Measurements from ENCODE around the gene EVA1C. TPM values are rescaled to one million over a fixed set of nuclear protein-coding genes. Genes with fewer than 3 reads are reported as not detected.
"Not testable (repeated sequence)": the region's sequence is repeated elsewhere in the genome, so short reads cannot be mapped to it uniquely, and the experiment has no call there.

EVA1C gene
- total RNA-seq, 1 donor from 2014 or later, result 50.3 TPM

DNA sequence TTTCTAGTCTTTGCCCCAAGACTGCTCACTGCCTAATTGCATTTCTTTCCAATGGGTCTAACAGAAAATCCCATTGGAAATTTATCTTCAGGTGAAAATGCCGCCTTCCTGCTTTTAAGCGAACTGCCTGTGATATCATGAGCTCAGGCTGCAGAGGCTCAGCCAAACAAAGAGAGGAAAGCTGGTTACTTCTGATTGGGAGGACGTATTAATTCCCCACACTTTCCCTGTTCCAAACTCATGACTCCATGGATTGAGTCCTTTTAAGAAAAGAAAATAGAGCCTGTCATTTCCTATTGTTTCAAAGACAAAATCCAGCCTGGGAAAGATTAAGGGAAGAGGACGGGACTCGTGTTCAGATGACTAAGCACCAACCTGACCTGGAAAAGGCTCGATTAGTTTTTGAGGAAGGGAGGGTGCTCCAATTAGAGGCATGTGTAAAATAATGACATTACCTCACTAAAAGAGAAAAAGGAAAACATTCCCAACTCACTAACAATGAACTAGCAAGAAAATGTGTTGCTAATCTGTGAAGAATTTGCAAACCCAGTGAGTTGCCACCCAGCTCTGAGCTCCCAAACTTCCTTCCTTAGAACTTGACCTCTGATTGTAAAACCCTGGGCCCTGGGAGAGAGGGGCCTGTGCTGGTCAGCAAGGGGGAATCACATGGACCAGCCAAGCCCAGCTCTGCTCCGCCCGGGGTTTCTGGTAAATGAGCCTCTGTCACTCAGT, 111.6 kb downstream of the EVA1C start:
- DNase-seq (ENCODE audit: low spot score), result peak; percentile 4

- DNase-seq (ENCODE audit: low spot score), result peak; percentile 74
These were observed 112.8 kb downstream of the EVA1C start for GRCh38 chr21:32525282-32525681.

DNA sequence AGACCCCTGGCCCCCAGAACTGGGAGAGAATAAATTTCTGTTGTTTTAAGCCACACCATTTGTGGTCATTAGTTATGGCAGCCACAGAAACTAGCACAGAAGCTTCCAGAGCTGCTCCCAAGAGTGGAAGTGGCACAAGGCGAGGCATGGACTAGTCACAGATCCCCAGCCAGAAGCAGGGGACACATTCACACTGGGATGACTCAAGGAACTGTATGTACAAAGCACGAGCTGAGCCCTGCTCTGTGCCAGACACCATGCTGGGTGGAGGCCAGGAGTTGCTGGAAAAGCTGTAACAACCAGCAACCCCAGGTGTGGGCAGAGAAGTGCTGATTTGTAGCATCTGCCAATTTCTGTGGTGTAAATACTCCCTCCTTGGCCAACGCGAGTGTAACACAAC, 117.2 kb downstream of the EVA1C start:
- no peak for DNase-seq (ENCODE audit: low spot score)

GRCh38 chr21:32530809-32531208, 118.3 kb downstream of the EVA1C start:
- not testable (repeated sequence) for DNase-seq (ENCODE audit: low spot score)

DNA sequence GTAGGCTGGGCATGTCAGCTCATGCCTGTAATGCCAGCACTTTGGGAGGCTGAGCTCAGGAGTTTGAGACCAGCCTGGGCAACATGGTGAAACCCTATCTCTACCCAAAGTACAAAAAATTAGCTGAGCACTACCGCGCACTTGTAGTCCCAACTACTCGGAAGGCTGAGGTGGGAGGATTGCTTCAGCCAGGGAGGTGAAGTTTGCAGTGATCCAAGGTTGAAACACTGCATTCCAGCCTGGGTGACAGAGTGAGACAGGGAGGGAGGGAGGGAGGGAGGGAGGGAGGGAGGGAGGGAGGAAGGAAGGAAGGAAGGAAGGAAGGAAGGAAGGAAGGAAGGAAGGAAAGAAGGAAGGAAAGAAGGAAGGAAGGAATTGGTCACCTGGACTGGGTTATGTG, 119.1 kb downstream of the EVA1C start:
- DNase-seq (ENCODE audit: low spot score), result peak; percentile 30

DNA sequence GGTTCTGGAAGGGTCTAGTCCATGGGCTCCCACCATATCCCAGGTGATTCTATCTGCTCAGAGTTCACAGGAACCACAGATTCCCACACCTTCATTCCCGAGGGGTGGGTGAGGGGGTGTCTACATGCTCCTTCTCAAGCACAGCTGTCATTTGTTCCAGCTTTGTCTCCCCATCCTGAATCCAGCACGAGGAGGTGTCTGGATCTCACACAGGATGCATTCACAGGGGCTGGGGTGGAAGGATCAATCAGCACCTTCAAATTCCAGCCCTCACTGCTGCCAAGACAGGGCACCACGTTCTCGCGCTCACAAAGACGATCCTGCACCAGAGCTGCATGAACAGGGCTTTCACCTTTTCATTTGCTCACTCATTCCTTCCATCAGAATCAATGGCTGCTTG, 120.1 kb downstream of the EVA1C start:
- no peak for DNase-seq (ENCODE audit: low spot score)

DNA sequence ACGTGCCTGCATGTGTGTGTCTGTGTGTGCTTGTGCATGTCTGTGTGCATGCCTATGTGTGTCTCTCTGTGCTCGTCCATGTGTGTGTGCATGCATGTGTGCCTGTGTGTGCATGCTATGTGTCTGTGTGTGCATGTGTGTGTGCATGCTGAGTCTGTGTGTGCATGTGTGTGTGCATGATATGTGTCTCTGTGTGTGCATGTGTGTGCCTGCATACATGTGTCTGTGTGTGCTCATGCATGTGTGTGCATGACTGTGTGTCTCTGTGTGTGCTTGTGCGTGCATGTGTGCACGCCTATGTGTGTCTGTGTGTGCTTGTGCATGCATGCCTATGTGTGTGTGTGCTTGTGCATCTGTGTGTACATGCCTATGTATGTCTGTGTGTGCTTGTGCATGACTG, 120.5 kb downstream of the EVA1C start:
- no peak for DNase-seq (ENCODE audit: low spot score)

GRCh38 chr21:32533611-32534010, 121.1 kb downstream of the EVA1C start:
- DNase-seq (ENCODE audit: low spot score), result no peak

GRCh38 chr21:32534113-32534512, 121.6 kb downstream of the EVA1C start:
- DNase-seq (ENCODE audit: low spot score), result no peak

- DNase-seq (ENCODE audit: low spot score), result no peak
These were observed 123.1 kb downstream of the EVA1C start for GRCh38 chr21:32535612-32536011.

DNA sequence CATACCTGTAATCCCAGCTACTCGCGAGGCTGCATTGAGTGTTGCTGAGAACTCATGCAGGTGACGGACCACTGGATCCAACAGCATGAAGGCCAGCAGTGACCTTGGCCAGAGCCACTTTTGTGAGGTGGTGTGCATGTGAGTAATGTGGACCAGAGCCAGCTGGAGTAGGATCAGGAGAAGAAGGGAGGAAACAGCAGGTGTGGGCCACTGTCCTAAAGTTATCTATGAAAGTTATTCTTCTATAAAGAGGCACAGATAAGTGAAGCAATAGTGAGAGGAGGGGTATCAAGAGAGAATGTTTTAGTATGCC, 125.0 kb downstream of the EVA1C start:
- DNase-seq (ENCODE audit: low spot score), result no peak

DNA sequence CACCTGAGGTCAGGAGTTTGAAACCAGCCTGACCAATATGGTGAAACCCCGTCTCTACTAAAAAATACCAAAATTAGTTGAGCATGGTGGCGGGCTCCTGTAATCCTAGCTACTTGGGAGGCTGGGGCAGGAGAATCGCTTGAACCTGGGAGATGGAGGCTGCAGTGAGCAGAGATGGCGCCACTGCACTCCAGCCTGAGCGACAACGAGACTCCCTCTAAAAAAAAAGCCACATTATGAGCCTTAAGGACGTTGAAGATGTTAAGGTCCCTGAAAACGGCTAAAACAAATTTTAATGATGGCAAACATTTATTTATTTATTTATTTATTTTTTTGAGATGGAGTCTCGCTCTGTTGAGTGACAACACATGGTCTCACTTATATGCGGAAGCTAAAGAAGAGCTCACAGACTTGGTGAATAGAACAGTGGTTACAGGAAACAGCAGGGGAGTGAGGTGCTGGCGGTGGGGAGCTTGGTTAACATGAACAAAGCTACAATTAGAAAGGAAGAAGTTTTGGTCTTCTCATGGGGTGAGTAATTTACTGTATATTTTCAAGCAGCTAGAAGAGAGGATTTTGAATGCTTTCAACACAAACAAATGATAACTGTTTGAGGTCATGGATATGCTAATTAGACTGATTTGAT, 125.8 kb downstream of the EVA1C start:
- DNase-seq (ENCODE audit: low spot score), result no peak

DNA sequence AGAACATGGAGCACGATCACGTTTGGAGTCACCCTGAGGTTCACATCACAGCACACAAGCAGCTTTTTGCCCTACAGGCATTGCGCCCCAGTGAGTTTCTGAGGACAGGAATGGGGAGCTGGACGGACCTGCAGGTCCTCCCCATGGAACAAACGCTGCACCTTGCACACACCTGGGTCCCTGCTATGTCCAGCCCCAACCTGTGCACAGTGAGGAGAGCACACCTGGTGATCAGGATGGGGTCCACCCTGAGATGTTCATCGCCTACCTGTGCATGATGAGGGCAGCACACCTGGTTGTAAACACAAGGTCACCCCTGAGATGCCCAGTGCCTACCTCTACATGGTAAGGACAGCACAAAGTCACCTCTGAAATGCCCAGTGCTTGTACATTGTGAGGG, 126.9 kb downstream of the EVA1C start:
- DNase-seq (ENCODE audit: low spot score), result no peak

DNA sequence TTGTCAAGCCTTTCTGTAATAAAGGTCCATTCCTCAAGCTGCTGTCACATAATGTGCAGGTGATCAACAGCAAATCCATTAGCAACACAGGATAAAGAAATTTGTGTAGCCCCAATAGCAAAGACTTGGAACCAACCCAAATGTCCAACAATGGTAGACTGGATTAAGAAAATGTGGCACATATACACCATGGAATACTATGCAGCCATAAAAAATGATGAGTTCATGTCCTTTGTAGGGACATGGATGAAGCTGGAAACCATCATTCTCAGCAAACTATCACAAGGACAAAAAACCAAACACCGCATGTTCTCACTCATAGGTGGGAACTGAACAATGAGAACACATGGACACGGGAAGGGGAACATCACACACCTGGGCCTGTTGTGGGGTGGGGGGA, 130.6 kb downstream of the EVA1C start:
- not testable (repeated sequence) for DNase-seq (ENCODE audit: low spot score)

DNA sequence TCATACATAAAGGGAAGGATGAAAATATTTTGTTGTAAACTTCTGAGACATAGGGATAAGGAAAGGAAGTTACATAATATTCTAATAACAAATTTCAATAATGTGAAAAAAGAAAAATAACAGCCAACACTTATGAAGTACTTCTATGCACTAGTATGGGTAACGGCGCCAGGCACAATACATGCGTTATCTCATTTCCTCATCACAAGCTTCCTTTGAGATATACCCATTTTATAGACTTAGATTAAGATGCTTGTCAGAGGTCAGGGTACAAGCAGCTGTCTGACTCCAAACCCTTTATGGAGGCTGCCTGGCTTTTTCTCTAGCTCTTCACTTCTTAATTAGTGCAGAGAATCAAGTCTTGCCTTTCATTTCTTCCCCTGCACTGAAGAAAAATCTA, 131.5 kb downstream of the EVA1C start:
- no peak for DNase-seq (ENCODE audit: low spot score)

GRCh38 chr21:32544697-32545096, 132.2 kb downstream of the EVA1C start:
- DNase-seq (ENCODE audit: low spot score), result no peak

DNA sequence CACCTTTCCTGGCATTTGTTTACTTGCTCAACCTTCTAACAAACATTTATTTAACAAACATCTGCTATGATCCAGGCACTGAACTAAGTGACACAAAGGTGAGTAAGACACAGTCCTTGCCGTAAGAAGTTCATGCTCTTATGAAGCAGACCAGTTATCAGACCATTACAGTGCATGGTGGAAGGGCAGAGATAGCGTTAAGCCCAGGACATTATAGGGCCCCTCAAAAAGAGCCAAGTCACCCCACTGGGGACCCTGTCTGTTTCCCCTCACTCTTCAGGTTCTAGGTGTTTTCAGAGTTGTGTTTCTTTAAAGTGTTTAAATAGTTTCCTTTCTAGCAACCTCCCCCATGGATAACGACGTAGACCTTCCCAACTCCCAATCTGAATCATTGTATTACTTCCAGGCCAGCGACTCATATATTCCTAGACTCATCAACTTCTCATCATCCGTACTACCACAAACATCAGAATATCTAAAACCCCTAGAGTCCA, 133.5 kb downstream of the EVA1C start:
- no peak for DNase-seq (ENCODE audit: low spot score)

DNA sequence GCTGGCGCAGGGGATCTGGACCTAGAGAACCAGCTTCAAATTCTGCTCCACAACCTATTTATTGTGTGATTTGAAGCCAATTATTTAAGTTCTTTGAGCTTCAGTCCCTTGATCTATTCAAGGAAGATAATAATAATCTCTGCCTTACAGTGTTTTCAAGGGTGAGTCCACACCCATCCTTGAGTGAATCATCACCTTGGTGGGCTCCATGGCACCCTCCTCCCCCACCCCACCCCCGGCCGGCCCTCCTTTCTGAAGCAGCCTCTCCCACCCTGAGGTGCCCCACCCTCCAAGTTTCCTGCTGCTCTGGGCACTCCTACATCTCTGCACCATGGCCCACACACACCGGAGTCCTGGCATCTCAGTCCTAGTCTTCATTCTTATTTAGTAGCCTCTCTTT, 134.5 kb downstream of the EVA1C start:
- no peak for DNase-seq (ENCODE audit: low spot score)

- DNase-seq (ENCODE audit: low spot score), result no peak
These were observed 136.5 kb downstream of the EVA1C start for GRCh38 chr21:32548978-32549377.

DNA sequence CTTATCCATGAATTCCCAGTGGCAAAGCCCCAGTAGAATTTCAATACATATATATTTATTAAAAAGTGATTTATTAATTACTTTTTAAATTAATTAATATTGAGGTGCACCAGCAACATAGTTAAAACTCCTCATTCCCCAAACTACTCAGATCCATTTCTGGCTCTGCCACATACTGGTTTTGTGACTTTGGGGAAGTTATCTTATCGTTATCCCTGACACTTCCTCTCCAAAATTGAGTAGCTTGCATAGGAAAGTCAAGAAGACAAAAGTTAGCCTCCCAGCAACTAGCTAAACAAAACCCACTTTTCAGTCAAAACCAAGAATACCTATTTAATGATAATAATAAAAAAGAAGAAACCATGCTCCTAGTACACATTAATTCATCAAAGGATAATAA, 136.9 kb downstream of the EVA1C start:
- no peak for DNase-seq (ENCODE audit: low spot score)

DNA sequence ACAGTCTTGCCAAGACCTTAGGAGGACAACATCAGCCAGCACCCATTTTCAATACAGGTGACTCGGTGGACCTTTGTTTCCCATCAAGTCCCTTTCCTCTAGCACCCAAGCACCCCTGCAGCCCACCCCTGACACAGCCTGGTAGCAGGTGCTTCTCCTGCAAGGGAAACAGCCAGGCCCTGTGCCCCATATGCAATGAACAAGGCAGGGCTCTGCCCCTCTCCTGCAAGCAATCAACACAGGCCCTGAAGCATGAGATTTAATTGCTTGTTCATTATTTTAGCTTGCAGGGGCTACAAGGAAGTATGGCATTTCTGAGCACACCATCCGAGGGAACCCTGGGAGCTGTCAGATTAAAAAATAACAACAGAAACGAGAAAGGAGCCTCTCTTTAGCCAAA, 137.4 kb downstream of the EVA1C start:
- DNase-seq (ENCODE audit: low spot score), result no peak

- DNase-seq (ENCODE audit: low spot score), result no peak
These were observed 142.5 kb downstream of the EVA1C start for GRCh38 chr21:32554832-32555638.
